ENCODE results near the gene ALG3.

Gene ALG3

GRCh38 chr3:184259878-184260723, 11.3 kb upstream of the ALG3 start:
- DNase-seq, result peak in 1 of 2 donors; percentile 41

GRCh38 chr3:184259396-184259877, 10.7 kb upstream of the ALG3 start:
- no peak for DNase-seq

DNA sequence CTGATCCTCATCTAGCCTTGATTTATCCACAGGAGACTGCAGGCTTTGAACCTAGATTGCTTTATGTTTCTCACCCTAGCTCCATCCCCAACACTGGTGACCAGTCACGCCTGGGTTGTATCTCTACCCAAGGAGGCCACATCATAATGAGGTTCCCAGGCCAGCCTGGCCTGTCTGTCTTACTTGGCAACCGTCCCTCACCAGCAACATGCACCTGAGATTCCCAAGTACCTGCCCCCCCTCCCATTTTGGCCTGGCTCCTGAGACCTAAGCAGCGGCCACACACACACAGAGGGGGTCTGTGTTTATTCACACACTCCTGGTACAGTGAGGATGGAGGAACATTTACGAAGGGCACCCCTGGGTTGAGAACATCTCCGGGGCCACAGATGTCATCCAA, 10.2 kb upstream of the ALG3 start:
- no peak for DNase-seq

DNA sequence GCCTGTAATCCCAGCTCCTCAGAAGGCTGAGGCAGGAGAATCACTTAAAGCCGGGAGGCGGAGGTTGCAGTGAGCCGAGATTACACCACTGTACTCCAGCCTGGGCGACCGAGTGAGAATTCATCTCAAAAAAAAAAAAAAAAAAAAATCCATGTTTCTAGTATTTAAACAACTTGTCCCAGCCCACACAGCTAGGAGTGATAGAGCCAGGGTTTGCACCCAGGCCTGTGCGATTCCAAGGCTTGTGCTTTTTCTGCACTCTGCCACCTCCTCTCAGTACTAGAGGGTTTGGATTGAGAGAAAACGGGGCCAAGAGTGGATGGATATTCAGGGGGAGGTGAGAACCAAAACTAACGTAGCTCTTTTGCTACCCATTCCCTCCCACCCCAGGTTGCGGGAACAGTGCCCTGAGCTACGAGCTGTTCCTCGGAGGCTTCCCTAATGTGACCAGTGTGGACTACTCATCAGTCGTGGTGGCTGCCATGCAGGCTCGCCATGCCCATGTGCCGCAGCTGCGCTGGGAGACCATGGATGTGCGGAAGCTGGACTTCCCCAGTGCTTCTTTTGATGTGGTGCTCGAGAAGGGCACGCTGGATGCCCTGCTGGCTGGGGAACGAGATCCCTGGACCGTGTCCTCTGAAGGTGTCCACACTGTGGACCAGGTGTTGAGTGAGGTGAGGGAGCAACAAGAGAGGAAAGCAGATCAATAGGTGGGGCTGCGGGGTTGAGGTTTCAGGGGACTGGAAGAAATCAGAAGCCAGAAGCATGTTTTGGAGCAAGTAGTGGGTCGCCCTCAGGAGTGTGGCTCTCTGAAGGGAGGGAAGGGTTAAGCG, 8.5 kb upstream of the ALG3 start:
- no peak for DNase-seq

DNA sequence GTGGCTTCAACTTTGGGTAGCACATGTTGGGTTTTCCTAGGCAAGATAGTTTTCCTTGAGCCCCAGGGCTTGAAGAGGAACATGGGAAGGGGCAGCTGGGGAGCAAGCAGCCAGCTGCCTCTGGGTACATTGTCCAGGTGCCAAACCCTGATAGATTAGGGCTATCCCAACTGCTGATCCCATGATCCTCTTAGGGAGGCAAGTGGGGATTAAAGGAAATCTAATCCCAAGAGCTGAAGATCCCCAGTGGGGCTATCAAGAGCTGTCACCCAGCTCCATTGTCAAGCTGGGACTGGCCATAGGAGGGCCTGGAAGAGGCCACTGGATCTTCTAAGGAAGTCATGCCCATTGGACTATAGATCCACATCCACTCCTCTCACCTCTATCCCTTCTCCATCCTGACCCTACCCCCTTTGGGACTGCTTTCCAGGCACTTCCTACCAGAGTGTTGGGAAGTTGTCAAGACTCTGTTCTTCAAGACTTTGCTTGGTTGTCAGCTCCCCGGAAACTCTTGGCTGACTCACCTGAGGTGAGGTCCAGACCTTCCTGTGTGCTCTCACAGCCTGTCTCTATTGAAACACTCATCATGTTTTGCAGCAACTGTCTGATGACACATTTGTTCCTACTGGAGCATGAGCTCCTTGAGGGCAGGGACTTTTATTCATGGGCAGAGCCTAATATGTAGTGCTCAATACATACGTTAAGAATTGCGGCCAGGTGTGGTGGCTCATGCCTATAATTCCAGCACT, 6.7 kb upstream of the ALG3 start:
- DNase-seq, result no peak

DNA sequence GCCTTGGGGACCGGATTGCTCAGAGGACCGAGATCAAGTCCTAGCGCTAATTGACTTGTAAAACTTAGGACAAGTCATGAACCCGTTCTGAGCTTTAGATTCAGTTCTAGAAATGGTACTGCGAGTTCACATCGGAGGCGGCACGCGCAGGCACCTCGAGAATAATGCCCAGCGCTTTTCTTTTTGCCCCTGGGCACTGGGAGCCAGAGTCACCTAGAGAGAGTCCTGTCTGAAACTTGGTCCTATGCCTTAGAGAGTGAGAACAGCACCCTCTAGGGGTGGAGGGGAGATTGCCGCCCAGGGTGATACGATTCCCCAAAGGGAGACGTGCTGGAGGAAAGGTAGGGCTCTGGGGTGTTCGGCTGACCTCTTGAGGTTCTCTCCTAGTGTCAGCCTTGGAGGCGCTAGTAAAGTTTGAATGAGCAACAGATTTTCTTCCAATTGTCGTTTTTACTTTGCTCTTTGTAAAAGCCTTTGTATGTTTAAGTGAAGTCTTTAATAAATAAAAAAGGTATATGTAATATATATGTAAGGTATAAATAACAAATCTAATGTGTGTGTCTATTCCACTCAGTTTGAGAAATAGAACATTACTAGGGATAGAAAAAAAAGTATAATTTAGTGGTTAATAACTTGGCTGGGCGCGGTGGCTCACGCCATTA, 1.5 kb upstream of the ALG3 start:
- peak; percentile 94 to 95 for DNase-seq

DNA sequence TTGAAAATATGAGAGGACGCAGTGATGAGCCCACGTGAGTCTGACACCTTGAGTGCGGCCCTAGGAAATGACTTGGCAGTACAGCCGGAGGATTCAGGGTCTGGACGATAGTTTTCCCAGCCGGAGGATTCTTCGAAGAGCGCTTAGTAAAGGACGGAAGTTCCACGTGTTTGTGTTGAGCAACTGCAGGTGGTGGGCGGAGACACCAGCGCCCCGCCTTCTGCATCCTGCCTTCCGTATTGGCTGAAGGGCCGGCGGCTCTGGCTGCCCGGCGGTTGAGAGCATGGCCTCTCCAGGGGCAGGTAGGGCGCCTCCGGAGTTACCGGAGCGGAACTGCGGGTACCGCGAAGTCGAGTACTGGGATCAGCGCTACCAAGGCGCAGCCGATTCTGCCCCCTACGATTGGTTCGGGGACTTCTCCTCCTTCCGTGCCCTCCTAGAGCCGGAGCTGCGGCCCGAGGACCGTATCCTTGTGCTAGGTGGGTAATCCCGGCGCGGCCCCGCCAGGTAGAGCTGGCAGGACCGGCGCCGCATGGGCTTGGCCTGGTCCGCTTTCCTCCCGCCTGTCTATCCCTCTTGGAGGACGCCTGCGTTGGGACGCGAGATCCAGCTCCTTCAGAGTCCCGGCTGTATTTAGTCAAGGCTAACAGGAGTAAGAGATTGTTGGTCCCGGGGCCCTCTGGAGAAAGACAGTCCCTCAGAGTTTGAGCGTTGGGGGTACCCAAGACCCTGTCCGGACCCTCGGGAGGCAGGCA, 827 bp upstream of the ALG3 start, which contains the start of gene EEF1AKMT4:
Gene EEF1AKMT4, plus strand, starts transcription at position 261 of the 755 bp plus-strand sequence. Its CDS starts 23 bp downstream, at position 284.
- peak; percentile 99 for DNase-seq

GRCh38 chr3:184242297-184242685, 6.5 kb downstream of the ALG3 start:
- no peak for DNase-seq

DNA sequence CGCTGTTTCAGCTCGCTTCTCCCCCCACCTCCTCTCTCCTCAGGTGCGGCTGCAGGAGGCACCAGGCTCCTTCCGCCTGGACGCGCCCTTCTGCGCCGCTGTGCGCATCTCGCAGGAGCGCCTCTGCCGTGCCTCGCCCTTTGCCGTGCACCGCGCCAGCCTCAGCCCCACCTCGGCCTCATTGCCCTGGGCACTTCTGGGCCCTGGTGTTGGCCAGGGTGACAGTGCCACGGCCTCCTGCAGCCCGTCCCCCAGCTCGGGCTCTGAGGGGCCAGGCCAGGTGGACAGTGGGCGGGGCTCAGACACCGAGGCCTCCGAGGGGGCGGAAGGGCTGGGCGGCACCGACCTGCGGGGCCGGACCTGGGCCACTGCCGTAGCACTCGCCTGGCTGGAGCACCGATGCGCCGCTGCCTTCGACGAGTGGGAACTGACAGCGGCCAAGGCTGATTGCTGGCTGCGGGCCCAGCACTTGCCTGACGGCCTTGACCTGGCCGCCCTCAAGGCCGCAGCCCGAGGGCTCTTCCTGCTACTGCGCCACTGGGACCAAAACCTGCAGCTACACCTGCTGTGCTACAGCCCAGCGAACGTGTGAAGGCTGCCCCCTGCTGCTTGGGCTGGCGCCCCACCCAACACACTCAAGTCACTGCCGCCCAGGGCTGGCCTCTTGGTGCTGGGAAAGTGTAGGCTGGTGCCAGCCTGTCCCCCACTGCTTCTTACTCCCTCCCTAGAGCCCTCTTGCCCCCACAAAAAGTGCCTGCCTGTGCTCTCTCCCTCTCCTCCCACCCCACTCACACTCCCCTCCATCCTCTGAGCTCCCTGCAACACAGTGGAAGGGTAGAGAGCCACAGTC, 7.1 kb downstream of the ALG3 start:
- no peak for DNase-seq

- DNase-seq, result no peak
These were observed 7.7 kb downstream of the ALG3 start for GRCh38 chr3:184241141-184241446.

DNA sequence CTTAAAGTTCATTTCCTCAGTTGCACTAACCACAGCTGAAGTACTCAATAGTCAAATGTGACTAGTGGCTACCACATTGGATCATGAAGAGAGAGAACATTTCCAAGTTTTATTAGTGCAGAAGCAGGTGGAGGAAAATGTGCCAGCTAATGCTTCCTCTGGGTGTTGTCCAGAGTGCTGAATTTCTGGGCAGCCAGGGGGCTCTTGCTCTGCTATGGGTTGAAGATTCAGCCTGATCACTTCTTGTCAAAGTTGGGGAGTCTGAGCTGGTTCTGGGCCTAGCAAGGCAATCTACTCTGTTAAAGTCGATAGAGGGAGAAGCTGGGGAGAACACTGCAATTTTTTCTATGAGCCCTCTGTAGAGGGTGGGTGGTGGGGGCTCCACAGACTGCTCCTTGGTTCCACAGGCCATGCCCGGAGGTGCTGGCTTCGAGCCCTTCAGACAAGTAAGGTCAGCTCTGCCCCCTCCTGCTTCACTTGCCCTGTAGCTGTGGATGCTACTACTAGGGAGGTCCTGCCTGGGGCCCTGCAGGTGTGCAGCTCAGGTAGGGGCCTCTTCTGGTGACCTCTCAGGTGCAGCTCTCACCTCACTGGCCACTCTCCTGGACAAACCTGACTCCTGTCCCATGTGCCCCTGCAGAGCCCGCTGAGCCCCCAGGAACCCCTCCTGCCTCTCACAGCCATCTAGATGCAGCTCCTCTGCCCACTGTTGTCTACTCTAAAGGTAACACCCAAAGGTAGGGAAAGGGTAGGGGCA, 8.2 kb downstream of the ALG3 start:
- peak in 1 of 2 donors; percentile 15 for DNase-seq

GRCh38 chr3:184239708-184240107, 9.1 kb downstream of the ALG3 start:
- DNase-seq, result no peak

DNA sequence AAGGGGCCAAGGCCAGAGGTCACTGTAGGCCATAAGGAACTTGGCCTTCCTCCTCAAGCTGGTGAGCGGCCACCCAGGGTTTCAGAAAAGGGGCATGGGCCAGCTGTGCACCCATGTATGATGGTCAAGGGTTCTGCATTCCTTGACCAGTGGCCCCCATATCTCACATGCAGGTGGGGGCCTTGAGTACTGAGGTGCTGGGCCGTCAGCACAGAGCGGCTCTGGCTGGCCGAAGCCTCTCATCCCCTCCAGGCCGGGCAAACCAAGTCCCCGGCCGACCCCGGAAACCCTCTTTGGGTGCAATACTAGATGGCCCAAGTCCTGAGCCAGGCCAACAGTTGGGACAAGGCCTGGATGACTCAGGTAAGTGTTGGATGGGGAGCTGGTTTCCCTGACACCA, 9.5 kb downstream of the ALG3 start:
- no peak for DNase-seq

- DNase-seq, result no peak
These were observed 10.4 kb downstream of the ALG3 start for GRCh38 chr3:184238246-184238818.

DNA sequence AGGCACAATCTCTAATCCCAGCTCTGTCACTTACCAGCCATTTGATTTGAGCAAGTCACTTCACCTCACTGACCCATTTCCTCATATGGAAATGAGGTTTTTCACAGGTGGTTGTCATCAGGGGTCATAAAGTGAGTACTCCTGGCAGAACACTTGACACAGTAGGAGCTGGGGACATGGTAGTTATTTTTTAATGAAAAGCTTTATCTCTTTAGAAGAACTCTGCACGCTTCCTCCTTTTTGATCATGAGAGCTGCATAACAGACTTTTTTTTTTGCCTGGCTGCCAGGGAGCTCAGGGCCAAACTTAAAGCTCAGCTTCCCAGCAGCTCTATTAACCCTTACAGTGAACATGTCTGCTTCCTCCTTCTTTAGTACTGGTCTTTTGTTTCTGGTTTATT, 11.0 kb downstream of the ALG3 start:
- no peak for DNase-seq

DNA sequence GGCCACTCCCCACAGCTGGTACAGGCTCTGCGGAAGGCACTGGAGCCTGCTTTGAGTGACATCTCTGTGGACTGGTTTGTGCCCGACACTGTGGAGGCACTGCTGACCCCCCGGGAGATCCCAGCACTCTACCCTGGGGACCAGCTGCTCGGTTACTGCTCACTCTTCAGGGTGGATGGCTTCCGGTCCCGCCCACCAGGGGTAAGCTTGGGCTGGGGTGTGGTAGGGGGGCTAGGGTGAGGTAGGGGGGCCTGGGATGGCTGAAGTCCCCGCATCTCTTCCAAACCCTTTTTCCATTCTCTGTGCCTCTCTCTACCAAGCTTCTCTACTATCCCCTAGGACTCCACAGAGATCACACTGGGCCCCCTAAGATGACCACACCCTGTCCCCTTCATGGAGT, 11.6 kb downstream of the ALG3 start:
- DNase-seq, result no peak

- DNase-seq, result no peak
These were observed 12.1 kb downstream of the ALG3 start for GRCh38 chr3:184236636-184237035.

DNA sequence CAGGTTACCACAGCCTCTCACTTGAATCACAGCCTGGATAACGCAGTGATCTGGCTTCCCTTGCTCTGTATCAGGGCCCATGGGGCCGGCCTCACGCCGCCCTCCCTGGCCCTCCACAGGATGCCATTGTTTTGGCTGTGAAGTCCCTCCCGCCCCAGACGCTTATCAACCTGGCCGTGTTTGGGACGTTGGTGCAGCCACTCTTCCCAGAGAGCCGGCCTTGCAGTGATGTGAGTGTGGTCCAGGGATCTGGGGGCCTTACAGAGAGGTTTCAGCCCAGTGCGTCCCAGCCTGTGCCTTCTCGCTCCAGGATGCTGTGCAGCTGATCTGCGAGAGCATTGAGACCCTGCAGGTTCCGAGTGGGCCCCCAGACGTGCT, 12.7 kb downstream of the ALG3 start:
- DNase-seq, result no peak

DNA sequence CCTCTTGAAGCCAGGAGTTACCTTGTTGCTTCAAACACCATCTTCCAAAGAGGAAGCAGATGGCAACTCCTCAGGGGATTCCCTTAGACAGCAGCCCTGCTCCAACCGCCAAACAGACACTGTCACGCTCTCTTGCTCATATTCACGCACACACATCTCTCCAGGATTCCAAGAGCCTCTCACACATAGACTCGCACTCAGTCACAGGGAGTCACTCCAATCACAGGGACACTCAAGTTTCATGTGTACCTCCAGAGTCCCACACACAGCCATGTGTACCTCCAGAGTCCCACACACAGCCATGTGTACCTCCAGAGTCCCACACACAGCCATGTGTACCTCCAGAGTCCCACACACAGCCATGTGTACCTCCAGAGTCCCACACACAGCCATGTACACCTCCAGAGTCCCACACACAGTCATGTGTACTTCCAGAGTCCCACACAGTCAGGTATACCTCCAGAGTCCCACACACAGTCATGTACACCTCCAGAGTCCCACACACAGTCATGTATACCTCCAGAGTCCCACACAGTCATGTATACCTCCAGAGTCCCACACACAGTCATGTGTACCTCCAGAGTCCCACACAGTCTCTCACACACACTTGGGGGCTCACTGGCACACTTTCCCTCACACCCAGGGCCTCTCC, 13.3 kb downstream of the ALG3 start:
- DNase-seq, result no peak

Measured in inflammatory macrophage (primary cell).